Hematopoietic multipotent progenitor cell treated with erythropoietin and hydrocortisone succinate and interleukin-3 and kit ligand, for 6 days (in vitro differentiated cells): ENCODE data around the gene SMAD7.

Experiments used
- DNase-seq: peaks from one replicate; pipeline ENCODE4 v3.0.0-alpha.2; 2015

SMAD7 gene

GRCh38 chr18:48950536-48951447 lies at the start of gene SMAD7:
Gene SMAD7 (minus strand): TSS chr18:48950965. CDS start chr18:48950424, 541 bp downstream.
- DNase-seq: no peak

DNA sequence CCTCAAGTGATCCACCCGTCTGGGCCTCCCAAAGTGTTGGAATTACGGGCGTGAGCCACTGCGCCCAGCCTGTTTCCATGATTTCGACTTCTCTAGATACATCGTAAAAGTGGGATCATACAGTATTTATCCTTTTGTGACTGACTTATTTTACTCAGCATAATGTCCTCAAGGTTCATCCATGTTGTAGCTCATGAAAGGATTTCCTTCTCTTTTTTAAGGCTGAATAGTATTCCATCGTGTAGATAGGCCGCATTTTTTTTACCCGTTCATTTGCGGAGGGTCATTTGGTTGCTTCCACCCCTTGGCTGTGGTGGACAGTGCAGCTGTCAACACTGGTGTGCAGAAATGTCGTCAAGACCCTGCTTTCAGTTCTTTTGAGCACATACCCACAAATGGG lies 48.8 kb upstream of the SMAD7 start:
- no peak for DNase-seq

GRCh38 chr18:48997985-48998831 lies 47.4 kb upstream of the SMAD7 start:
- no peak for DNase-seq

DNA sequence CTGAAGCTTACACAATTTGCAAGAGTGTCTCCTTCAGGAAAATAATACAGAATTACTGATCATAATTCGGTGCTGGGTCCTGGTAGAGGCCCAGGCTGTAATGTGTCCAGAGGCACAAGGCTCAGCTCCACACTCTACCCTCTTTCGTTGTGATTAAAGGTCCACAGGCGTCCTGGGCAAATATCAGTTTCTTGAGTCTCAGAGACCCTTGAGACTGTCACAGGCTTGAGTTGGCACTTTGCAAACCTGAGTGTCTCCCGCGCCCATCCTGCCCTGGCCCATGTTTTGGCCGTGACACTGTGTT lies 46.9 kb upstream of the SMAD7 start:
- DNase-seq: no peak

- DNase-seq: peak; percentile 17
Measured at GRCh38 chr18:48996901-48997463, 46.2 kb upstream of the SMAD7 start.

- no peak for DNase-seq
Measured at GRCh38 chr18:48996041-48996440, 45.3 kb upstream of the SMAD7 start.

GRCh38 chr18:48994926-48995835 lies 44.4 kb upstream of the SMAD7 start:
- no peak for DNase-seq

DNA sequence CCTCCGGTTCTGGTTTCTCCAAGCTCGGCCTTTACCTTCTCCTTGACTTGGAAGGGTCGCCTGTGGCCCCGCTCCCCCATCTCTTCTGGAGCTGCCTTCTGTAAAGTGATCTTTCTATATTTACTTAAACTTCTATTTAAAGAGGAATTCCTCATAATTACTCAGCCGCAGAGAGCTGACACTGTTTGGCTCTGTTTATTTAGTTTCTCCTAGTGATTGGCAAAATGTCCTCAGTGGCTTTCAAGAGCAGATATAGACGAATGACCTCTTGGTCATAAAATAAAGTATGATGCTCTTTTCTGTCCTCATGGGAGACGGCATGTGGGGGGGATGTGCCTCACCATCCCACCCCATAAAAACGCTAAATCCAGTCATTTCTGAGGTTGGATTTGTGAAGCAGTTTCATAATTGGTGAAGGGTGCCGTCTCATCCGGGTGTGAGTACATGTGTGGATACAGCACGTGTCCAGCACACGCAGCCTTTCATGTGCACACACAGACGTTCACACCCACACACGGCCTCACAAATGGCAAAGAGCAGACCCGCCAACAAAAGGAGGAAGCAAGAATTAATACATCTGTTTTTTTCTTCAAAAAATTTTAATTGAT lies 43.4 kb upstream of the SMAD7 start:
- DNase-seq: no peak

DNA sequence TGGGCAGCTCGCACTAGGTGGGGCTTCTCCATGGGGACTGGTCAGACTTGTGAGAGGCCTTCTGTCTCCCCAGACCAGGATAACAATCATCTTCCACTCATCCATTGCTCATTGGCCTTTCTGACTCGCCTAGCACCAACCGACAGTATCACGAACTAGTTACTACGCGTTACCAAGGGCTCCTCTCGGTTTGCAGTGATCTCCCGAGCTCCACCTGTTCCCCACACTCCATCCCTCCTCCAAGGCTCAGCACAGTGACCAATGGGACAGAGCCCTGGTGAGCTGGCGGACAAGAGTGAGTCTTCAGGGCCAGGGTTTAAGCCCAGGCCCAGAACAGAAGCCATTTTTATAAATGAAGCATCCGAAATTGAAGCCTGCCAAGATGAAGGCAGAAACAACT lies 42.8 kb upstream of the SMAD7 start:
- DNase-seq: no peak

DNA sequence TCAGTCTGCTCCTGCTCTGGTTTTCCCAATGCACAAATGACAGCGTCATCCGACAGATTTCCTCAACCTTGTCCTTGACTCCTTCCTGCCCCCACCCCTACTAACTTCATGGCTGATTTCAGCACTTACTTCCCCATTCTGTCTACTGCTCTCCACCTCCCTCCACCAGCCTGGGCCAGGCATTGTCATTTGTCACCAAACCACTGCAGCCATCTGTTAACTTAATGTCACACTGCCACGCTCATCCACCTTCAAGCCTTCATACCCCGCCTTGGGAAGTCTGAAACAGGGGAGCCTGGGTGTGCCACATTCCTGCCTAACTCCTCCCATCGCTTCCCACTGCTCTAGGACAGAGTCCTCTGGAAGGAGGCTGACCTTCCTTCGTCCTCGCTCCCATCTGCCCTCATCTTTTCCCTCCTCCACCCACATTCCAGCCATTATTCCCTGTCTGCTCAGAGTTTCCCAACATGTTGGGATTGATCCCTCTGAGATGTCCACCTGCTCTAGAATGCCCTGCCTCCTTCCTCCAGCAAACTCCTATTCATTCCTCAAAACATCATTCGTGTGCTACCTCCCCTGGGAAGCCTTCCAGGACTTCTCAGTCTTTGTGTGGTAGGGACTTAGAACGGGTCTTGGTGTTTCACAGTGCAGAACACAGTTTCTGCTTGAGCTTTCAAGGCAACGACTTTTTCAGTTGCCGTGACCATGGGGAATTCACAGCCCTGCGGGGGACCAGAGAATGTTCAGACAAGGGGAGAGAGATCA lies 42.2 kb upstream of the SMAD7 start:
- DNase-seq: peak; percentile 74

DNA sequence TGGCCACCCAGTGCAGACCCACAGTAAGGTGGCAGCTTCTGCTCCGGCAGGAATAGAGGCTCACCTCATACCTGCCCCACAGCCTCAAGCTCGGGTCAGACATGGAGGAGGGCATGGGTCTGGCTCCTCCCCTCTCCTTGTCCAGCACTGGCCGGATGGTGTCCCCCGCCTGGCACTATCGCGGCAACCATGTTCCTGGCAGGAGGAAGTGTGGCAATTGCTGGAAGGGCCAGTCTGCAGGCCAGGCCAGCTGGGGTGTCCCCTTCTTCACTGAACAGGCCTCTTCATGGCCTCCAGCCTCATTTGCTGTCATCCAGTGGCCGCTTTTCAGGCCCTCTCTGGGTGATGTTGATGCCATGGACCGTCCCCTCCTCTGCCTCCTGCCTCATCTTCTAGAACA lies 41.4 kb upstream of the SMAD7 start:
- DNase-seq: no peak

GRCh38 chr18:48991676-48992075 lies 40.9 kb upstream of the SMAD7 start:
- DNase-seq: no peak

GRCh38 chr18:48991319-48991660 lies 40.5 kb upstream of the SMAD7 start:
- no peak for DNase-seq

DNA sequence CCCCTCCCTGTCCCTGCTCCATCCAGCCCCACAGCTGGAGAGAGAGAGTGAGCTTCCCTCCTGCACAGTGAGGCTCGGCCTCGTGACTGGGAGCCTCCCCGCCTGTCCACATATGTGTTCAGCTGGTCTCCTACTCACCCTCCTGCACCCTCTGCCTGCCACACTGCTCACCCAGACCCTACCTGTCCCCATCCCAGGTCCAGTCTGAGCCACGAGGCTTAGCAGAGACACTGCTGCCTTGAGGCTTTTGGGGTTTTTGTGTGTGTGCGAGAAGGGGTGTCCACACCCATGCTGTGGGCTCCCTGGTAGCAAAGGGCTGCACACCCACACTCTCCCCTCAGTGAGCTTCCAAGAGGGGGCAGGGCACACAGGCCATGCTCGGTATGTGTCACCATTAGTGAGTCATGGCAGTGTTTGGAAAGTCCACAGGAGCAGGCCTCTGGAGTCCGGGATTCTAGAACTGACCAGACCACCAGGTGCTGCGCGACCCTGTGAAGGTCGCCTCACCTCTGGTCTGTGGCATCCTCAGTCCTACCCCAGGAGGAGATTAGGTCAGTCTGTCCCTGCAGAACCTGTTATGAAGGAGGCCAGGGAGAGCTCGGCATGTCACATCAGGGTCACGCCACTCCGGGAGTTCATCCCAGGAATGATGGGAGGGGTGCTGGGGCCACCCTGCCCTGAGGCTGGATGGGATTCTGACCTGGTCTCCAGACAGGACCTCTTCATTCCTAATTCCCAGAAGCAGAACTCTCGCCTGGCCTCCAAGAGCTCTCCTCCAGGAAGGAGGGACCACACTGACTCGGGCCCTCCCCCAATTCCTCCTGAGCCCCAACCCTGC lies 39.9 kb upstream of the SMAD7 start:
- DNase-seq: no peak

DNA sequence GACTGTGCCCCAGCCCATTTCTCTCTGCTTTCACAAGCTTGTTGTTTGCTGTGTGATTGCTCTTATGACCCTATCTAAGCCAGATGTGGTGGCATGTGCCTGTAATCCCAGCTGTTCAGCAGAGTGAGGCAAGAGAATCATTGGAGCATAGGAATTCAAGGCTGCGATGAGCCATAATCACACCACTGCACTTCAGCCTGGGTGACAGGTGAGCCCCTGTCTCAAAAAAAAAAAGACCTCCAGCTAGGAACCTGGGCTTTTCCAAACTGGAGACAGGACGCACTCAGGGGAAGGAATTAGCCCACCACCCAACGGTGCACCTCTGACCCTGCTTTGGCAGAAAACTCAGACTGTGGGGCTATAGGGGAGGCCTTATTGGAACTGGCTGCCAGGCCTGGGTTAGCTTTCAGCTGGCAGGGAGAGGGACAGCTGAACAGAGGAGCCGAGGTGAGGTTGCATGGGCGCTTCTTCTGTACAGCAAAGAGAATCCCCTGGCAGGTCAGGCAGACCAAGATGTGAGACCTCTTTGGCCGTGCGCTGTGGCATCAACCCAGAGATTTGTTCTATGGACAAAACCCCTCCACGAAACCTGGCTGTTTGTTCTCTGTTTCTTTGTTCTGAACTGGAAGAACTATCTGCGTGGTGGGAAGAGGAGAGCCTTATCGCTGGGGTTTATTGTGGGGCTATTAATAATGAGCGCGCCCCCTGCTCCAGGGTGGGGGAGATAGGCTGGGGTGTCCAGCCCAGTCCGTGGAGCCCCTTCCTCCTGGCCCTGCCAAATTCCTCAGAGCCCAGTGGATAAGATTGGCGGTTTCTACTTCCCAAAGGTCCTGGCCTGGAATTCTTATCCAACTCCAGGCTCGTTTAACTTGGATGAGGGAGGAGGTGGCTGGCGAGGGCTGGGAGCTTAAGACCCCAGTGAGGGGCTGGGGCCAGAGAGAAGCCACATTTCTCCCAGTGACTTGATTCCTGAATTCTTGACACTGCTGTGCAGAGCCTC lies 38.8 kb upstream of the SMAD7 start:
- DNase-seq: no peak

GRCh38 chr18:48988508-48989303 lies 37.9 kb upstream of the SMAD7 start:
- no peak for DNase-seq

GRCh38 chr18:48987821-48988220 lies 37.1 kb upstream of the SMAD7 start:
- DNase-seq: no peak
